GM21529 (cell line): ENCODE data around the gene GRID2.
"Not testable (repeated sequence)": the region's sequence is repeated elsewhere in the genome, so short reads cannot be mapped to it uniquely, and the experiment has no call there.

Source experiments
- ATAC-seq: cut with Tn5 transposase; IDR thresholded peaks from one replicate; pipeline ENCODE4 v1.9.1; 2021; ENCODE audit not compliant: unreplicated experiment

Gene GRID2

GRCh38 chr4:92433272-92433758, 129.5 kb downstream of the GRID2 start:
- no peak for ATAC-seq

- not testable (repeated sequence) for ATAC-seq
Measured at GRCh38 chr4:92438722-92439121, 135.0 kb downstream of the GRID2 start.

GRCh38 chr4:92442131-92442530, 138.4 kb downstream of the GRID2 start:
- not testable (repeated sequence) for ATAC-seq

- ATAC-seq = not testable (repeated sequence)
Measured at GRCh38 chr4:92444143-92444843, 140.5 kb downstream of the GRID2 start.

- no peak for ATAC-seq
Measured at GRCh38 chr4:92445127-92445526, 141.4 kb downstream of the GRID2 start.

GRCh38 chr4:92447255-92447905, 143.6 kb downstream of the GRID2 start:
- no peak for ATAC-seq

GRCh38 chr4:92448176-92448575, 144.4 kb downstream of the GRID2 start:
- ATAC-seq = not testable (repeated sequence)

GRCh38 chr4:92450694-92451093, 146.9 kb downstream of the GRID2 start:
- no peak for ATAC-seq

GRCh38 chr4:92451782-92452181, 148.0 kb downstream of the GRID2 start:
- ATAC-seq = no peak

GRCh38 chr4:92452383-92452782, 148.6 kb downstream of the GRID2 start:
- ATAC-seq = not testable (repeated sequence)

GRCh38 chr4:92455329-92455839, 151.6 kb downstream of the GRID2 start:
- no peak for ATAC-seq

- no peak for ATAC-seq
Measured at GRCh38 chr4:92455951-92456350, 152.2 kb downstream of the GRID2 start.

GRCh38 chr4:92461732-92462131, 158.0 kb downstream of the GRID2 start:
- ATAC-seq = no peak

GRCh38 chr4:92477298-92477697, 173.5 kb downstream of the GRID2 start:
- no peak for ATAC-seq

GRCh38 chr4:92483341-92483740, 179.6 kb downstream of the GRID2 start:
- no peak for ATAC-seq

- ATAC-seq = no peak
Measured at GRCh38 chr4:92488496-92488895, 184.7 kb downstream of the GRID2 start.

- no peak for ATAC-seq
Measured at GRCh38 chr4:92497141-92497540, 193.4 kb downstream of the GRID2 start.

- ATAC-seq = no peak
Measured at GRCh38 chr4:92501456-92501855, 197.7 kb downstream of the GRID2 start.

- ATAC-seq = no peak
Measured at GRCh38 chr4:92506933-92507332, 203.2 kb downstream of the GRID2 start.

GRCh38 chr4:92514627-92515026, 210.9 kb downstream of the GRID2 start:
- no peak for ATAC-seq

- no peak for ATAC-seq
Measured at GRCh38 chr4:92516450-92516849, 212.7 kb downstream of the GRID2 start.

GRCh38 chr4:92519727-92520126, 216.0 kb downstream of the GRID2 start:
- no peak for ATAC-seq
